ENCODE results near the gene LRRC4B.
"Not testable (repeated sequence)": the region's sequence is repeated elsewhere in the genome, so short reads cannot be mapped to it uniquely, and the experiment has no call there.

LRRC4B gene

DNA sequence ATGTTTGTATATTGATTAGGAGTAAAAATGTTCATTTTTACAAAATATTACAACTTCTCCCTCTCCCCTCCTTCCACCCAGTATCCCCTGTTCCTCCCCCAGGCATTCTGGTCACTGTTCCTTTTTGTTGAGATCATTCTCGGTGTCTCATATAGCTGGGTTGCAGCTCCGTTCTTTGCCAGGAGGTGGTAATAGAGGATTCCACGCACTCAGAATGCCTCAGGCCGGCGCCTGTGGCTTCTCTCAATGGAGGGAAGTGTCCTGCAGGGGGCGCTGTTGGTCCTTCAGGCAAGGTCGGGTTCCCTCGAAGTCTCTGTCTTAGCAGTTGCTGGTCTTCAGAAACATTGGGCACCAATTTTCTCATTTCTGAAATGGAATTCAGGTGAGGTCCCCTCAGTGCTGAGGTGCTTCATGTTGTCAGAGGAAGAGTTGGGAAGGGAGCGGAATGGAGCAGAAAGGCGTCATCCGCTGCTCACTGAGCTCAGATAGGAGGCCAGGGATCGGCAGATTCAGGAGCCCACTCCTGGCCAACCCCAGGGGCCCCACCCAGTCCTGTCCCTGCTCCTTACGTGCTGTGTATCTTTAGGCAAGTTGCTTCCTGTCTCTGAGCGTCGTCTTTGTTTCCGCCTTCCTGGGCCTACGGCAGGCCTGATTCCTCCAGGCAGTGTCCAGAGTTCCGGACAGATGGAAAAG lies 81.3 kb downstream of the LRRC4B start:
- DNase-seq (ENCODE audit: low read depth) = peak; percentile 48

DNA sequence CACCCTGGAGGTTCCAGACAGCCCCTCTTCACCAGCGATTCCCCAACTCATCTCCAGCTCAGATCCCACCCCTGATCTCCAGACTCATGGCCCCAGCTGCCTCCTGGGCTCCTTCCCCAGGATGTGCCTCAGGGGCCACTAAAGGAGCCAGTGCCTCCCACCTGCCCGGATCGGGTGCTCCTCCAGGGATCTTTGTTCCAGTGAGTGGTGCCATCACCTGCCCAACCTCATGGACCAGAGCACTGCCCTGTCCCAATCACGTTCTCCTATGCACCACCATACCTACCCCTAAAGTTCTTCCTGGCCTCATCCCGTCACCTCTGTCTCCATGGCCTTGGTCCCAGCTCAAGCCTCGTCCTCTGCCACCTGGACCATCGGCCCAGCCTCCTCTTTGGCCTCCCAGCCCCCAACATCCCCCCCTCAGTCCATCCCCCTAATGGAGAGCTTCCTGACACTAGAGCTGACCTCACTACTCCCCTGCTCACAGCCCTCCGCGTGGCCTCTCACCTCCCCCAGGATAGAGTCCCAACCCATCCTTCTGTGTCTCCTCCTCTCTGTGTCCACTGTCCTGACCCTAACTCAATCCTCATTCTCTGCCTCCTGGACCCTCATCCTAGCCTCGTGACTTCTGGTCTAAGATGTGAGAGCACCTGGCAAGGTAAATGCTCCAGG lies 82.8 kb downstream of the LRRC4B start:
- no peak for DNase-seq (ENCODE audit: low read depth)

DNA sequence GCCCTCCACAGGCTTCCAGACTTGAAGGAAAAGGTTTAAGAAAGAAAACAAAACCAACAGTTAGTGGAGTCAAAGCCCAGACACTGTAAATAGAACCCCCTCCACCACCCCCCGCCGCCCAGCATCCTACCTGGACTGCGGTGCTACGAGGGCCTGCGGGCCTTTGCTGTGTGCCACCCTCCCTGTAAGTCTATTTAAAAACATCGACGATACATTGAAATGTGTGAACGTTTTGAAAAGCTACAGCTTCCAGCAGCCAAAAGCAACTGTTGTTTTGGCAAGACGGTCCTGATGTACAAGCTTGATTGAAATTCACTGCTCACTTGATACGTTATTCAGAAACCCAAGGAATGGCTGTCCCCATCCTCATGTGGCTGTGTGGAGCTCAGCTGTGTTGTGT lies 85.3 kb downstream of the LRRC4B start:
- no peak for DNase-seq (ENCODE audit: low read depth)

DNA sequence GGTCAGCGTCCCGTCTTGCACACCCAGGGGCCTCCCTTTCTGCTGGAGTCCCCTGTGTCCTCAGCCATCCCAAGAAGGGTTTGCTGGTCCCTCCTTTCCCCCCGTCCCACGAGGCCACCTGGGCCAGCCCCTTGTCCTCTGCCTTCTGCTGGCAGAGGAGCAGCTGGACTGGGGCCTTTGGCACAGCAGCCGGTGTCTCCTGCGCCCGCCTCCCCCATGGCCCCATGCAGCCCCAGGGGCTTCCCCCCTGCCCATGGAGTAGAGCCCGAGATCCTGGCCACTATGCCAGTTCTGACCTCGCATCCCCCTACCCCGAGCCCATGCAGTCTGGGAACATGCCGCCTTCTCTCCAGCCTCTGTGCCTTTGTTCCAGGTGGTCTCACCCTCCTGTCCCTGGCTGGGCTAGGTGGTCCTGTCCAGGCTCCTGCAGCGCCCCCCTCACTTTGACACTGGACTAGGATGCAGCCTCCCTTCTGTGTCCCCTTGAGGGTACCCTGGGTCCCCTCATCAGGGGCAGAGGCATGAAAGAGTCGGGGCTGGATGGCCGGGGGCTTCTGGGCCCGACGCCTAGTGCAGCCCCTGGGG lies 85.9 kb downstream of the LRRC4B start:
- DNase-seq (ENCODE audit: low read depth) = no peak

DNA sequence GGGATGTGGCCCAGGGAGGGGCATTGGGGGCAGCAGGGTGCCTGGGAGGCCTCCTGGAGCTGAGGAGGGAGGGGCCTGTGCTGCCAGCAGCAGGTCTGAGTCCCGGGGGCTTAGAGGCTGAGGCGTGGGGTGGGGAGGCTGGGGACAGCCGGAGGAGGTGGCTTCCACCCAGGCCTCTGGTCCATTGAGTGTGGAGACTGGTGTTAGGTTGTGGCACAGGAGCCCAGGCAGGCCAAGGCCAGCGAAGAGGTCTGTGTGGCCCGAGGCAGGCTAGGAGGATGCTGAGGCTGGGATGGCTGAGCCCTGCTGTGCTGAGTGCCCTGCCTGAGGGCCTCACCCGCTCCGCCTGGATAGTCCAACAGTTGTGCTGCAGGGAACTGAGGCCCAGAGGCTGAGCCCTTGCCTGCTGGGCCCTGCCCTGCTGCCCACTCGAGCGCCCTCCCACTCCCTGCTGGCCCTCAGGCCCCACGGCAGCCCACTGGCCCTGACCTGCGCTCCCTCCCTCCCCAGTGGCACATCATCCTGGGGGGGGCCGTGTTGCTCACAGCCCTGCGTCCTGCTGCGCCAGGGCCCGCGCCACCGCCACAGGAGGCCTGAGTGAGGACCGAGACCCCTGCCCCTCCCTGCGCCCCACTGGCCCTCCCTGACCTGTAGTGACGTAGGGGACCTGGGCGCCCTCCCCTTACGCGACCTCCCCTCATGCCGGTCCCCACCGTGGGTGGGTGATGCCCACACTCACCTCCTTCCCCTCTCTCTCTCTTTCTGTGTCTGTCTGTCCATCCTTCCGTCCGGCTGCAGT lies 86.7 kb downstream of the LRRC4B start:
- DNase-seq (ENCODE audit: low read depth) = no peak

DNA sequence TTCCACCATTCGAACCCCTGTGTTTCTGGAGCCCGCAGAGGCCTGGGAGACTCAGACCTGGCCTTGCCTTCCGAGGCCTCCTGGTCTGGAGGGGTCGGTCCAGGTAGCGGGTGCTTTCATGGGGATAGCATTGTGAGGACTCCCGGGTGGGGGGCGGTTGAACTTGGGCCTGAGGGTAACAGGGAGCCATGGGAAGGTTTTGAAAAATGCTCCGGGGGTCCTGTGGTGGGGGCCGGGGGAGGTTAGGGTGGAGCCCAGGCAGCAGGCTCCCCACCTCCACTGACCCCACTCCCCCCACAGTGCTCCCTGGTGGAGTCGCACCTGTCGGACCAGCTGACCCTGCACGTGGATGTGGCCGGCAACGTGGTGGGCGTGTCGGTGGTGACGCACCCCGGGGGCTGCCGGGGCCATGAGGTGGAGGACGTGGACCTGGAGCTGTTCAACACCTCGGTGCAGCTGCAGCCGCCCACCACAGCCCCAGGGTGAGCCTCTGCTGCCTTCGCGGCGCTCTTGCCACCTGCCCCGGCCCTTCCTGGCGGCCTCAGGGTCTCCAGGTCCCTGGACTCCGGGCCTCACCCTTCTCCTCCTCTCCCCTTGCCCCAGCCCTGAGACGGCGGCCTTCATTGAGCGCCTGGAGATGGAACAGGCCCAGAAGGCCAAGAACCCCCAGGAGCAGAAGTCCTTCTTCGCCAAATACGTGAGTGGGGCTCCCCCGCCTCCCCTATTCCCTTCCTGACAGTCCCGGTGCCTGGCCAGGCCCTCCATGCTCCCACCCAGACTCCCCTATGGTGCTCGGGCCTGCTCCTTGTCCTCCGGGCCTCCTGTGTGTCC lies 87.7 kb downstream of the LRRC4B start:
- DNase-seq (ENCODE audit: low read depth) = no peak

DNA sequence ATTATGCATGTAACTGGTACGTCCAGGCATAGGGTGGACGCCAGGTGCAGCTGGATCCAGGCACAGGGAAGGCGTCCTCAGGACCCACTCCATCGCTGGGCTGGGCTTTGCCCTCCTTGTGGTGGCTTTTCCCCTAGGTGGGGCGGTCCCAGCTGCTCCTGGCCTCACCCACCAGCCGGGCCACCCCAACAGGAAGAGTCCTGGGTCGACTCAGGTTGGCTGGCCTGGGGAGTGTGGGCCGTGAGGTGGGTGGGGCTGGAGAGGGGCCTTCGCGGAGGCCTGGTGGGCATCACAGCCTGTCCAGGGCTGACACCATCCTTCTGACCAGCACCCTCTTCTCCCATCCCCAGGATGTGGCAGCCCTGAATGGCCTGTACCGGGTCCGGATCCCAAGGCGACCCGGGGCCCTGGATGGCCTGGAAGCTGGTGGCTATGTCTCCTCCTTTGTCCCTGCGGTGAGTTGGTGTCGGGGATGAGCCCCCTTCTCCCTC lies 88.4 kb downstream of the LRRC4B start:
- no peak for DNase-seq (ENCODE audit: low read depth)

DNA sequence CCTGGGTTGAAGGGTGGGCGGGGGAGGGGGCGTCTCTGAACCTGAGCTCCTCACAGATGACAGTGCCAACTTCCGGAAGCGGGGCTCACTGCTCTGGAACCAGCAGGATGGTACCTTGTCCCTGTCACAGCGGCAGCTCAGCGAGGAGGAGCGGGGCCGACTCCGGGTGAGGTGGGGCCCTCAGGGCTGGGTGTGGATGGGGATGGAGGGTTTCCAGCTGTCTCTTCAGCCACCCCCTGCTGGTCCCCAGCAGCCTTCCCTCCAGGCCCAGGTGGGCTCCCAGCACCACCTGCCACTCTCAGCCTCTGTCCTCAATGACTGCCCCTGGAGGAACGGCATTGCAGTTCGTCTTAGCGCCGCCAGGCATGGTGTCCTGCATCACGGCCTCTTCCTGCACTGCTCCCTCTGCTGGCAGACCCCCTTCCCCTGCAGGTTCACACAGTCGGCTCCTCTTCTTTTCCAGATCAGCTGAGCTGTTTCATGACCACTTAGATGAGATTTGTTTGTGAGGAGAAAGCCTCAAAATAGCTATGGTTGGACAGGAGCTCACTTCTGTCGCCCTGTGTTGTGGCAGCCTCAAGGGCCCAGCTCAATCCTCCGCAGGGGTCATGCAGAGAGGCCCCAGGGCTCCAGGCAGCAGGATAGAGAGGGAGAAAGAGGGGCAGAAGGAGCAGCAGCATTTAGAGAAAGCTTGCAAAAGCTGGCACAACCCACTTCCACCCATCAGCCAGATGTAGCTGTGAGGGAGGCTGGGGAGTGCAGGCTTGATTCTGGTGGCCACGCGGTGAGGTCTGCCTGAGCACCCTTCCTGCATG lies 89.1 kb downstream of the LRRC4B start:
- DNase-seq (ENCODE audit: low read depth) = no peak

DNA sequence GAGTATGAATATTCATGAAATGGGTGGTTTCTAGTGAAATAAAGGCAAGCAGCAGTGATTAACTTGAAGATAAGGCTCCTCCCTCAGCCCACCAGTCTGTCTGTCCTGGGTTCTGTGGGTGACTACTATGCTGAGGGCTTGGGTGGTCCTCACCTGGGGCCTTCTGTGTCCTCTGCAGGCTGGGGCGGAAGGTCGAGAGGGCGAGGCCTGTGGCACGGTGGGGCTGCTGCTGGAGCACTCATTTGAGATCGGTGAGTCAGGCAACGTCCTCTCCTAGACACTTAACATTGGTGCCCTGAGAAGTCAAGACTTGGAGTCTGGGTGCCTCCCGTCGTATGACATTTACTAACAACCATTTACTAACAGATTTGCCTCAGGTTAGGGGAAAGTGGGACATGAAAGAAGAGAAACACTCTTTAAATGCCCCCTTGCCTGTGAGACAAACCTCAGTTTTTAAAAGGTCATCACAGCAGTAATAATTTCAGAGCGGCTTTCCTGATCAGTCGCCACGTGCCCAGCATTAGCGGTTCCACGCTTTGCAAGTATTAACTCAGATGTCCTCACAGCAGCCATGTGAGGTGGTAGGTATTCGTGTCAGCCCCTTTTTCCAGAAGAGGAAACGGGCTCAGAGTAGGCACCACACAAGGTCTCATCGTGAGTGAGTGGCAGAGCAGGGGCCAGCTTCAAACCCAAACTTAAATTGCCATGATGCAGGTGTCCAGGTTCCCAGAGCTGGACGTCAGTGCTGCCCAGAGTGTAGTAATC lies 90.3 kb downstream of the LRRC4B start:
- no peak for DNase-seq (ENCODE audit: low read depth)

DNA sequence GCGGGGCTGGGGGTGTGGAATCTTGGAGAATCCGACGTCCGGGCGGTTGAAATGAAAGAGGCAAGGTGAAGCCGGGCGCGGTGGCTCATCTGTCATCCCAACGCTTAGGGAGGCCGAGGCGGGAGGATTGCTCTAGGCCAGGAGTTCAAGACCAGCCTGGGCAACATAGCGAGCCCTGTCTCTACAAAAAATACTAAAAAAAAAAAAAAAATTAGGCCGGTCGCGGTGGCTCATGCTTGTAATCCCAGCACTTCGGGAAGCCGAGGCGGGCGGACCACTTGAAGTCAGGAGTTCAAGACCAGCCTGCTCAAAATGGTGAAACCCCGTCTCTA lies 91.4 kb downstream of the LRRC4B start:
- DNase-seq (ENCODE audit: low read depth) = no peak

DNA sequence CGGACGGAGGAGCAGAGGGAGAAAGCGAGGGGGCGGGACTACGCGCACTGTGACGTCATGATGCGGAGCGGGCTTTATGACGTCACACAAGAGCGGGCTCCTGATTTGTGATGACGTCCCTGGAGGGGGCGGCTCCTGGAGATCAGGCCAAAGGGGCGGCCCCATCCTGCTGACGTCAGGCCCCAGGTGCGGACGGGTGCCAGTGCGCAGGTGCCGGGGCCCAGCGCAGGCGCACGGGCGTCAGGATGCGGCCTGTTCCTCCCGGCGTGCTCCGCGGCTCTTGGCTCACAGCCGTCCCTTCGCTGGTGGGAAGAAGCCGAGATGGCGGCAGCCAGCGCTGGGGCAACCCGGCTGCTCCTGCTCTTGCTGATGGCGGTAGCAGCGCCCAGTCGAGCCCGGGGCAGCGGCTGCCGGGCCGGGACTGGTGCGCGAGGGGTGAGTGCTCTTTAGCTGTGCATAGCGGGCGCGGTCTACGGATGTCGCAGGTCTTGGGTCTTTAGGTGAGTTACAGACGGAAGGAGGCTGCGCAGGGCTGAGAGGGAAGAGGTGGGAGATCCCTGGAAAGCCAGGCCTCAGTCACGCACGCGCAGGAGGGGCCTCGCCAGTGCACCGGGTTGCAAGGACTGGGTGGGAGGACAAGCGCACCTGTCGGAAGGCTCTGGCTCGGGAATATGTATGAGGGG lies 91.9 kb downstream of the LRRC4B start, which contains the start of the genes EMC10 and GARIN5A:
TSS of gene EMC10 (plus strand) at position 284 of the 683 bp plus-strand sequence. CDS start at position 322, 38 bp downstream.
TSS of gene GARIN5A (minus strand) at position 625 of the 683 bp plus-strand sequence. CDS start at position 165, 460 bp downstream.
- peak; percentile 92 for DNase-seq (ENCODE audit: low read depth)

DNA sequence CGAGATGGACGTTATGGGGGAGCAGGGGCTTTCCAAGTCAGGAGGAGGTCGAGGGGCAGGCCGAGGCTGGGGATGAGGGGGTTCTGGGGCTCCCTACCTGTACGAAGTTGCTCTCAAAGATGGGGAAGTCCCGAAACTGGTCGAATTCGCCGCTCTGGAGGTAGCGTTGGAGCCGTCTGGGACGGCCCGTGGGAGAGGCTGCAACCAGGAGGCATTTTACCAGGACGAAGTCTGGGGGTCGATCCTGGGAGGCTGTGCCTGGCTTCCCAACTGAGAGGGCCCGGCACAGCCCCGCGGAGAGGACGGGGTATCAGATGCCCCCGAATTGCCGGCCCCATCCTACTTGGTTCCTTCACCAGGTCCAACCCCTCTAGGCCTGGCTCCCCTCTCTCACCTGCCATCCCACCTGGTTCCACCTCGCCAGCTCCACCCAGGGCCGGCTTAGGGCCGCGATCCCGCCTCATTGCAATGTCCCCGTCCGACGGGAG lies 92.5 kb downstream of the LRRC4B start:
- no peak for DNase-seq (ENCODE audit: low read depth)

DNA sequence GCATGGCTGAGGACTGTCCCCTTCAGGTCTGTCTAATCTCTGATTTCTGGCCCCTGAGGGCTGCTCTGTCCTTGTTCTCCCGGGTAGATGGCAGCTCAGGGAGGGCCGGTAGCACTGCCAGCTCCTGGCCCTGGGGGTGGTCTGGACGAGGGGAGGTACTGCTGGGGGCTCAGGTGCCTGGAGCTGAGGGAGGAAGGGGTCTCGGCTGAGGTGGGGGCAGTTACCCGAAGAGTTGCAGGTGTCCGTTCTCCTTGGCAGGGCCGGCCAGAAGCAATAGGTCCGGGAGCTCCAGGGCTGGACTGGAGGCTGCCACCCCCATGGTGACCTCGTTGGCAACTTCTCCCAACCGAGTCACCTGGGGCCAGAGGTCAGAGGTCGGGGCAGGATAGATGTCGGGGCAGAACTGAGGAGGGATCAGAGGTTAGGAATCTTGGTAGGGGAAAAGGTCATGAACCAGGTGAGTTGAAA lies 93.1 kb downstream of the LRRC4B start:
- DNase-seq (ENCODE audit: low read depth) = no peak

DNA sequence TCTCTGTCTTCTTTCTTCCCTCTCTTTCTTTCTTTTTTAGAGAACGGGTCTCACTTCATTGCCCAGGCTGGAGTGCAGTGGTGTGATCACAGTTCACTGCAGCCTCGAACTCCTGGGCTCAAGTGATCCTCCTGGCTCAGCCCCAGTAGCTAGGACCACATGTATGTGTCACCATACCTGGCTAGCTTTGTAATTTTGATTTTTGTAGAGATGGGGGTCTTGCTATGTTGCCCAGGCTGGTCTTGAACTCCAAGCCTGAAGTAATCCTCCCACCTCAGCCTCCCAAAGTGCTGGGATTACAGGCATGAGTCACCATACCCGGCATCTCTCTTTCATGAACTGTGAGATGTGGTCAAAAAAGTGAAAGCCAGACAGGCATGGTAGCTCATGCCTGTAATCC lies 94.9 kb downstream of the LRRC4B start:
- DNase-seq (ENCODE audit: low read depth) = not testable (repeated sequence)

DNA sequence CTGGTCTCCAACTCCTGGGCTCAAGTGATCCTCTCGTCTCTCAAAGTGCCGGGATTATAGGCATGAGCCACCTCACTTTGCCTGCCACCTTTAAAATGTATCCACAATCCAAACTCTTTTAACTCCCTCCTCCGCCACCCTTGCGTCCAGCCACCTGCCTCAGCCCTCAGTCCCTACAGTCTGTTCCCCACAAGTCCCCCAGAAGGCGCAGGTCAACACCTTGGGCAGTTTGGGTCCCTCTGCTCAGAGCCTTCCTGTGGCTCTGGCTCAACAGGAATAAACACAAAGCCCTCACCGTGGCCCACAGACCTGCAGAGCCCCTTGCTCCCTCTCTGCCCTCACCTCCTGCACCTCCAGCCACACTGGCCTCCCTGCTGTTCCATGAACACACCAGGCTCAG lies 99.4 kb downstream of the LRRC4B start:
- no peak for DNase-seq (ENCODE audit: low read depth)

DNA sequence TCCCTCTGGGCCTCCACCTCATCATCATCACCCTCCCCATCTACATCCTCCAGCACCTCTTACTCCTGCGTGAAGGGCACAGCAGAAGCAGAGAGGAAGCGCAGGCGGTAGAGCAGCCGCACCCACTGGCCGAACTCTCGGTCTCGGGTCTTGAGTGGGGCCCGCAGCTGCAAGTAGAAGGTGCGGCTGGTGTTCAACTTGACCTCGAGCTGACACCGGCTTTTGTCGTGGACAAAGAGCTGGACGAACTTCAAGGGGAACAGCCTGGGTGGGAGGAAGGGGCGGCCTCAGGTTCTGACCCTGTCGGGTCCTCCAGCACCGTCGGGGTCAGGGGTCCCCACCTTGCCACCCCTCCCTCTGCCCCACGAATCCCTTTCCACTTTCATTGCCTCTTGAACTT lies 100.7 kb downstream of the LRRC4B start:
- no peak for DNase-seq (ENCODE audit: low read depth)
